Mucosa of descending colon (tissue), 3 donors: Measurements from ENCODE around the gene ABCA12. TPM values are rescaled to one million over a fixed set of nuclear protein-coding genes. Genes with fewer than 3 reads are reported as not detected.

ENCODE experiments used
- ATAC-seq: fragments of 200-7000 bp; cut with Tn5 transposase; one replicate; pipeline ENCODE4 v1.9.1; 2020; ENCODE audit warnings: mild to moderate bottlenecking, moderate library complexity
- DNase-seq, 3 donors: peaks; one replicate each; pipeline ENCODE4 v3.0.0-alpha.2; 2020
- H3K36me3 ChIP-seq: fragments of 200-600 bp; one replicate; pipeline ENCODE4 v1.8.0; 2021; ENCODE audit warnings: low read depth, mild to moderate bottlenecking
- H3K4me1 ChIP-seq: fragments of 200-600 bp; one replicate; pipeline ENCODE4 v1.8.0; 2021; ENCODE audit warnings: low read depth, mild to moderate bottlenecking
- H3K4me3 ChIP-seq: fragments of 200-600 bp; one replicate; pipeline ENCODE4 v1.8.0; 2021; ENCODE audit warnings: mild to moderate bottlenecking
- H3K9me3 ChIP-seq: fragments of 200-600 bp; one replicate; pipeline ENCODE4 v1.8.0; 2021; ENCODE audit warnings: mild to moderate bottlenecking
- CTCF ChIP-seq: fragments of 200-600 bp; IDR thresholded peaks from one replicate; pipeline ENCODE4 v1.8.0; 2022; ENCODE audit warnings: antibody characterized with exemption, mild to moderate bottlenecking
- intact Hi-C, 2 donors: fragments of 100-400 bp; cut with DNase I in 1 of 2; cut with micrococcal nuclease in 1 of 2; formaldehyde crosslinking; loops; one replicate each; pipeline versions ENCODE4 v1.11.0 to v1.11.1; 2022; cut with DNase I, micrococcal nuclease
- total RNA-seq, 3 donors: library from RNA; stranded (reverse); fragmentation: NEBNext Ultra II Directional in 2 of 3; extraction: Animal tissue kit (Norgen Biotek cat#: 25700) in 2 of 3; gene quantifications; one replicate each; pipeline versions ENCODE4 v1.2.1 to v1.2.4, GENCODE V29; 2021 to 2023
- donor health status: DM: no; HTN: no; CAD: no; lungs with moderate emphysema.
- donor health status: DM: no; HTN: no; CAD: no.
- donor health status: DM: no; HTN: yes; CAD: no.

ABCA12 gene
- total RNA-seq, 3 donors from 2014 or later = 0.05 to 1.1 TPM; not detected in 1

GRCh38 chr2:214995409-214995808, 143.0 kb downstream of the ABCA12 start:
- DNase-seq (no peak), ATAC-seq (no peak)
- Histone ChIP-seq H3K9me3 (no peaks in the 10 kb centered on the region), H3K4me3 (no peak overlapping the region), H3K4me1 (no peaks in the 10 kb centered on the region), H3K36me3 (no peaks in the 10 kb centered on the region)
- no peak for TF ChIP-seq CTCF
- intact Hi-C loops = no loop called here

- TF ChIP-seq CTCF = no peak
- intact Hi-C loops = no loop called here
- Histone ChIP-seq H3K4me3 (no peak overlapping the region), H3K9me3 (no peaks in the 10 kb centered on the region), H3K4me1 (no peaks in the 10 kb centered on the region), H3K36me3 (no peaks in the 10 kb centered on the region)
- no peak for ATAC-seq
- no peak for DNase-seq
These were observed 145.5 kb downstream of the ABCA12 start for GRCh38 chr2:214992911-214993310.

GRCh38 chr2:214989187-214989586, 149.2 kb downstream of the ABCA12 start:
- TF ChIP-seq CTCF = no peak
- DNase-seq (no peak), ATAC-seq (no peak)
- intact Hi-C loops = no loop called here
- Histone ChIP-seq H3K4me3 (no peak overlapping the region), H3K36me3 (no peaks in the 10 kb centered on the region), H3K4me1 (no peaks in the 10 kb centered on the region), H3K9me3 (no peaks in the 10 kb centered on the region)

GRCh38 chr2:214987261-214987660, 151.2 kb downstream of the ABCA12 start:
- ATAC-seq (no peak), DNase-seq (no peak)
- no peaks in the 10 kb centered on the region for H3K4me1 ChIP-seq
- intact Hi-C loops = no loop called here
- no peak overlapping the region for H3K4me3 ChIP-seq
- no peak for TF ChIP-seq CTCF
- H3K36me3 ChIP-seq = no peaks in the 10 kb centered on the region
- H3K9me3 ChIP-seq = no peaks in the 10 kb centered on the region

GRCh38 chr2:214985619-214986018, 152.8 kb downstream of the ABCA12 start:
- DNase-seq (no peak), ATAC-seq (no peak)
- Histone ChIP-seq H3K9me3 (no peaks in the 10 kb centered on the region), H3K36me3 (no peaks in the 10 kb centered on the region), H3K4me1 (no peaks in the 10 kb centered on the region), H3K4me3 (no peak overlapping the region)
- intact Hi-C loops = no loop called here
- no peak for TF ChIP-seq CTCF

- H3K36me3 ChIP-seq = no peaks in the 10 kb centered on the region
- no peak for TF ChIP-seq CTCF
- H3K4me3 ChIP-seq = no peak overlapping the region
- H3K9me3 ChIP-seq = no peaks in the 10 kb centered on the region
- ATAC-seq (no peak), DNase-seq (no peak)
- intact Hi-C loops = no loop called here
- no peaks in the 10 kb centered on the region for H3K4me1 ChIP-seq
These were observed 172.0 kb downstream of the ABCA12 start for GRCh38 chr2:214966420-214966819.
